A549 (cell line): ENCODE data around the gene NFASC.

Source experiments
- CHD2 ChIP-seq: fragments of 150-350 bp; IDR thresholded peaks from 2 replicates; pipeline ENCODE4 v1.6.1; 2014; ENCODE audit warnings: low read length; ENCODE audit not compliant: partially characterized antibody
- CTCF ChIP-seq: fragments of >200 bp; sonication (Bioruptor Twin); formaldehyde crosslinking; IDR thresholded peaks from 3 replicates; pipeline ENCODE4 v1.5.1; 2016
- EHMT2 ChIP-seq: fragments of 200-600 bp; sonication (generic); IDR thresholded peaks from 2 replicates; pipeline ENCODE4 v1.6.1; 2016; ENCODE audit warnings: antibody characterized with exemption, low read depth, mild to moderate bottlenecking, moderate library complexity
- HDAC2 ChIP-seq: fragments of 200-600 bp; sonication (generic); IDR thresholded peaks from 2 replicates; pipeline ENCODE4 v1.6.1; 2016
- HES2 ChIP-seq: fragments of >200 bp; sonication (Bioruptor Twin); formaldehyde crosslinking; IDR thresholded peaks from 2 replicates; pipeline ENCODE4 v1.6.1; 2016
- MAX ChIP-seq: IDR thresholded peaks from 2 replicates; pipeline ENCODE4 v1.6.1; 2012
- MYC ChIP-seq: IDR thresholded peaks from 2 replicates; pipeline ENCODE4 v1.6.1; 2012; ENCODE audit warnings: mild to moderate bottlenecking, inconsistent platforms, low read length, improper control_type of control experiment, borderline replicate concordance
- POLR2A ChIP-seq: IDR thresholded peaks from 2 replicates; pipeline ENCODE4 v1.6.1; 2012; ENCODE audit warnings: mild to moderate bottlenecking, low read length
- RARB ChIP-seq: fragments of 250-450 bp; sonication (Bioruptor Pico); IDR thresholded peaks from 2 replicates; pipeline ENCODE4 v1.8.0; 2021; ENCODE audit warnings: mild to moderate bottlenecking, moderate library complexity

DNA sequence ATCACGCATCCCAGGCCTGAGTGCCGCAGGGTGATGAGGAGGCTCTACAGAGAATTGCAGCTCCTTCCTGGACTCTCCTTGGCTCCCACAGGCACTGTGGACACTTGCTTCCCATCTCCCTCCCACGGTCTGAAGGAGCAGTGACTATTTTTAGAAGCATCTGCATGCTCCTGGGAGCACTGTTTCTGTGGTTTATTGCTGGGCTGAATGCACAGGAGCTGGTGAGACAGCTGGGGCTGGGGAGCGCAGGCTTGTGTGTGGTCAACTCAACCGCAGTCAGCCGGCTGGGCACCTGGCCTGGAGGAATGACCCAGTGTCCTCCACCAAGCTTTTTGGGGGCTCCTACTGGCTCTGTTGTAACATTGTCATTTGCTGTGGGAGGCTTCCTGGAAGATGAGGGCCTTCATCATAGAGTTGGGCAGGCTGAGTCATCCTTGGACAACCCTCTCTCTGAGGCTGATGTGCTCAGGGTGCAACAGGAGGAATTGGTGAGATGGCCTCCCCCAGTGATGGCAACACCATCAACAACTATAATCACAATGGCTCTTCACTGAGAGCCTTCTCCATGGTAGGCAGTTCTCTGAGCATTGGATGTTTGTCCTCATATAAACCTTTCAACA lies 1.7 kb downstream of the NFASC start:
- TF ChIP-seq HES2 (no peak), POLR2A (no peak), CTCF (no peak), MAX (no peak), CHD2 (no peak), HDAC2 (no peak), MYC (no peak), EHMT2 (no peak), RARB (CRISPR knock-in tag) (no peak)
